IMR-90 (cell line): ENCODE results near the gene MPRIP. TPM values are rescaled to one million over a fixed set of nuclear protein-coding genes. Genes with fewer than 3 reads are reported as not detected.

Source experiments
- ATAC-seq: fragments of 200-7000 bp; cut with Tn5 transposase; 2 replicates; pipeline ENCODE4 v1.9.1; 2020; ENCODE audit warnings: low read depth, mild to moderate bottlenecking, moderate library complexity
- BruUV-seq: library from RNA; stranded (reverse); fragments of 400-500 nt; replicated peaks from 2 replicates; lab custom pipeline; 2021; lab: Mats Ljungman, UMichigan
- CTCF ChIA-PET: fragments of 300-600 bp; formaldehyde crosslinking; extraction: SDS; loops from one replicate; lab custom pipeline; 2021; ENCODE audit warnings: antibody characterized with exemption; lab: Yijun Ruan, JAX
- POLR2A ChIA-PET: fragments of 300-600 bp; sonication (Branson Sonifier 250); formaldehyde crosslinking; loops from one replicate; lab custom pipeline; 2022; ENCODE audit warnings: antibody characterized with exemption; ENCODE audit not compliant: unreplicated experiment; lab: Charles Lee
- DNase-seq: peaks from one replicate; pipeline ENCODE4 v3.0.0; 2013
- H2AFZ ChIP-seq: replicated peaks from 2 replicates; pipeline ENCODE3; 2013; ENCODE audit warnings: low read length, mild to moderate bottlenecking; ENCODE audit not compliant: poor library complexity
- H2AK5ac ChIP-seq: 2 replicates; pipeline ENCODE4 v1.6.1; 2013; ENCODE audit warnings: low read depth, low read length, inconsistent platforms
- H2AK9ac ChIP-seq: replicated peaks from 2 replicates; pipeline ENCODE3; 2013; ENCODE audit warnings: mild to moderate bottlenecking, low read depth, low read length, moderate library complexity; ENCODE audit not compliant: poor library complexity
- H2BK120ac ChIP-seq: 2 replicates; pipeline ENCODE4 v1.6.1; 2013; ENCODE audit warnings: low read depth, low read length, inconsistent platforms
- H2BK15ac ChIP-seq: 3 replicates; pipeline ENCODE4 v1.6.1; 2013; ENCODE audit warnings: low read depth, low read length, inconsistent platforms
- H2BK20ac ChIP-seq: 2 replicates; pipeline ENCODE4 v1.6.1; 2013; ENCODE audit warnings: low read depth, mild to moderate bottlenecking, inconsistent platforms, low read length, moderate library complexity
- H2BK5ac ChIP-seq: 2 replicates; pipeline ENCODE4 v1.6.1; 2013; ENCODE audit warnings: mild to moderate bottlenecking, low read depth, low read length, inconsistent platforms; ENCODE audit not compliant: poor library complexity, severe bottlenecking
- H3K14ac ChIP-seq: replicated peaks from 2 replicates; pipeline ENCODE4 v1.6.1; 2013; ENCODE audit warnings: low read depth, low read length, inconsistent platforms
- H3K18ac ChIP-seq: 2 replicates; pipeline ENCODE4 v1.6.1; 2013; ENCODE audit warnings: low read depth, low read length, control low read depth
- H3K23ac ChIP-seq: 2 replicates; pipeline ENCODE4 v1.6.1; 2013; ENCODE audit warnings: low read depth, low read length, inconsistent platforms
- H3K27ac ChIP-seq: 2 replicates; pipeline ENCODE4 v1.5.1; 2013; ENCODE audit warnings: mild to moderate bottlenecking, control low read depth, low read length; ENCODE audit not compliant: insufficient read depth
- H3K27me3 ChIP-seq: 2 replicates; pipeline ENCODE4 v1.6.1; 2013; ENCODE audit warnings: low read length; ENCODE audit not compliant: control insufficient read depth, insufficient read depth
- H3K36me3 ChIP-seq: 2 replicates; pipeline ENCODE4 v1.6.1; 2013; ENCODE audit warnings: low read length, mixed read lengths; ENCODE audit not compliant: control insufficient read depth, insufficient read depth
- H3K4ac ChIP-seq: 2 replicates; pipeline ENCODE4 v1.6.1; 2013; ENCODE audit warnings: low read depth, low read length, inconsistent platforms
- H3K4me1 ChIP-seq: 2 replicates; pipeline ENCODE4 v1.6.1; 2013; ENCODE audit warnings: low read length, mixed read lengths; ENCODE audit not compliant: control insufficient read depth, insufficient read depth
- H3K4me2 ChIP-seq: 2 replicates; pipeline ENCODE4 v1.6.1; 2013; ENCODE audit warnings: low read depth, mild to moderate bottlenecking, control low read depth, low read length, moderate library complexity
- H3K4me3 ChIP-seq: 2 replicates; pipeline ENCODE4 v1.5.1; 2013; ENCODE audit warnings: low read depth, mild to moderate bottlenecking, control low read depth, low read length, moderate library complexity; ENCODE audit not compliant: insufficient read depth
- H3K56ac ChIP-seq: 2 replicates; pipeline ENCODE4 v1.6.1; 2013; ENCODE audit warnings: low read length, inconsistent platforms; ENCODE audit not compliant: insufficient read depth; ENCODE audit errors: extremely low read depth
- H3K79me1 ChIP-seq, 2 experiments: 2 replicates each; pipeline ENCODE4 v1.6.1; 2013; ENCODE audit warnings: low read length in 2 of 2, inconsistent platforms in 1 of 2, low read depth in 1 of 2
- H3K9ac ChIP-seq: 2 replicates; pipeline ENCODE4 v1.6.1; 2013; ENCODE audit warnings: low read depth, low read length, control low read depth
- H3K9me1 ChIP-seq: 2 replicates; pipeline ENCODE4 v1.6.1; 2013; ENCODE audit warnings: low read length, inconsistent platforms; ENCODE audit not compliant: insufficient read depth
- H3K9me3 ChIP-seq: 2 replicates; pipeline ENCODE4 v1.6.1; 2013; ENCODE audit warnings: low read length; ENCODE audit not compliant: control insufficient read depth, insufficient read depth
- H4K20me1 ChIP-seq: 2 replicates; pipeline ENCODE4 v1.6.1; 2013; ENCODE audit warnings: low read length, inconsistent platforms; ENCODE audit not compliant: insufficient read depth
- H4K5ac ChIP-seq: 2 replicates; pipeline ENCODE4 v1.6.1; 2013; ENCODE audit warnings: mild to moderate bottlenecking, low read depth, low read length, control low read depth
- H4K8ac ChIP-seq, 2 experiments: 2 replicates each; pipeline ENCODE4 v1.6.1; 2013; ENCODE audit warnings: low read depth in 2 of 2, low read length in 2 of 2, control low read depth in 1 of 2, inconsistent platforms in 1 of 2
- H4K91ac ChIP-seq: 2 replicates; pipeline ENCODE4 v1.6.1; 2013; ENCODE audit warnings: low read depth, low read length, inconsistent platforms; ENCODE audit not compliant: insufficient read depth
- BHLHE40 ChIP-seq: fragments of 150-350 bp; IDR thresholded peaks from 2 replicates; pipeline ENCODE4 v1.6.1; 2016; ENCODE audit warnings: mild to moderate bottlenecking, low read depth, low read length
- CEBPB ChIP-seq: IDR thresholded peaks from 2 replicates; pipeline ENCODE4 v1.6.1; 2012; ENCODE audit warnings: low read depth, low read length, improper control_type of control experiment
- CHD1 ChIP-seq: IDR thresholded peaks from 2 replicates; pipeline ENCODE4 v1.6.1; 2012; ENCODE audit warnings: low read depth, low read length, improper control_type of control experiment
- CTCF ChIP-seq: conservative IDR thresholded peaks from 2 replicates; pipeline ENCODE4 v1.5.1; 2012; ENCODE audit warnings: mild to moderate bottlenecking, low read depth, low read length, improper control_type of control experiment
- ELK1 ChIP-seq: fragments of 150-350 bp; IDR thresholded peaks from 2 replicates; pipeline ENCODE4 v1.6.1; 2016; ENCODE audit warnings: low read depth, mild to moderate bottlenecking, low read length, moderate library complexity, borderline replicate concordance
- FOS ChIP-seq: fragments of 150-350 bp; IDR thresholded peaks from 2 replicates; pipeline ENCODE4 v1.6.1; 2016; ENCODE audit warnings: low read depth, low read length
- MAZ ChIP-seq: IDR thresholded peaks from 2 replicates; pipeline ENCODE4 v1.6.1; 2012; ENCODE audit warnings: low read depth, mild to moderate bottlenecking, low read length, improper control_type of control experiment, moderate library complexity, borderline replicate concordance
- MXI1 ChIP-seq: IDR thresholded peaks from 2 replicates; pipeline ENCODE4 v1.6.1; 2012; ENCODE audit warnings: low read depth, mild to moderate bottlenecking, low read length, moderate library complexity, borderline replicate concordance
- NFE2L2 ChIP-seq: fragments of 150-350 bp; IDR thresholded peaks from 2 replicates; pipeline ENCODE4 v1.6.1; 2016; ENCODE audit warnings: low read depth, mild to moderate bottlenecking, low read length
- POLR2A ChIP-seq: IDR thresholded peaks from 2 replicates; pipeline ENCODE4 v1.6.1; 2012; ENCODE audit warnings: mild to moderate bottlenecking, low read depth, low read length
- RCOR1 ChIP-seq: IDR thresholded peaks from 2 replicates; pipeline ENCODE4 v1.6.1; 2012; ENCODE audit warnings: mild to moderate bottlenecking, low read length, improper control_type of control experiment; ENCODE audit not compliant: insufficient replicate concordance
- RFX5 ChIP-seq: IDR thresholded peaks from 2 replicates; pipeline ENCODE4 v1.8.0; 2012; ENCODE audit warnings: low read depth, mild to moderate bottlenecking, low read length, moderate library complexity
- SMC3 ChIP-seq: fragments of 150-350 bp; IDR thresholded peaks from 2 replicates; pipeline ENCODE4 v1.6.1; 2016; ENCODE audit warnings: low read depth, mild to moderate bottlenecking, antibody characterized with exemption, low read length, moderate library complexity
- USF2 ChIP-seq: fragments of 150-350 bp; IDR thresholded peaks from 2 replicates; pipeline ENCODE4 v1.6.1; 2017; ENCODE audit warnings: mild to moderate bottlenecking, antibody characterized with exemption, low read length, low read depth
- whole genome bisulfite sequencing, 2 experiments: methylation state at CpG; one replicate each; pipeline versions ENCODE4 v1.1.5 to v1.1.7; 2013; ENCODE audit warnings: missing lambda C conversion rate in 2 of 2; ENCODE audit not compliant: insufficient read length in 1 of 2; ENCODE audit errors: extremely low coverage in 2 of 2; 5-methylcytosine and 5-hydroxymethylcytosine counted together
- dilution Hi-C: fragments of 300-500 bp; cut with HindIII; formaldehyde crosslinking; loops from one replicate; pipeline ENCODE4 v1.14.3; 2018; ENCODE audit warnings: low sequenced_read_pairs; ENCODE audit not compliant: unreplicated experiment
- in situ Hi-C: fragments of 300-500 bp; cut with MboI; formaldehyde crosslinking; loops from 3 replicates; pipeline ENCODE4 v1.14.3; 2019; ENCODE audit warnings: low sequenced_read_pairs, inconsistent platforms, mixed read lengths
- intact Hi-C: fragments of 100-400 bp; cut with micrococcal nuclease; formaldehyde crosslinking; loops from 2 replicates; pipeline ENCODE4 v1.10.0; 2022
- polyA plus RNA-seq, 3 experiments: library from polyadenylated mRNA; depleted of rRNA; stranded (reverse); fragments of >200 nt; gene quantifications; 2 replicates each; pipeline ENCODE4 v1.2.3, GENCODE V29; 2012; ENCODE audit warnings: low replicate concordance in 1 of 3
- total RNA-seq: library from RNA; depleted of rRNA; stranded (reverse); fragments of >200 nt; gene quantifications from 2 replicates; pipeline ENCODE4 v1.2.3, GENCODE V29; 2012

MPRIP gene
- total and polyA plus RNA-seq, 2 of the 4 experiments (the other 2 are of a cell fraction): 111 to 149 TPM

- Histone ChIP-seq H2BK15ac (peak overlapping the region; percentile 12; the same call in 1 of the 3 replicates), H3K56ac (peak overlapping the region; percentile 73), H2AFZ (peak overlapping the region; percentile 77), H3K9me3 (no peaks in the 10 kb centered on the region), H3K4me2 (peak overlapping the region; percentile 81), H4K5ac (peak overlapping the region; percentile 4; the same call in 1 of the 2 replicates), H3K27ac (peak overlapping the region; percentile 84), H4K8ac (peak overlapping the region in 1 of 2 experiments; percentile 46; a peak in 1 of 4 replicates), H2BK120ac (peak overlapping the region; percentile 42), H3K27me3 (no peaks in the 10 kb centered on the region), H2AK5ac (peak overlapping the region; percentile 75), H3K23ac (peak overlapping the region; percentile 99), H3K18ac (peak overlapping the region; percentile 44), H3K36me3 (no peaks in the 10 kb centered on the region), H4K20me1 (peaks cover 57% of the 10 kb centered on the region), H3K9ac (peak overlapping the region; percentile 86), H2BK20ac (peak overlapping the region; percentile 51; the same call in 1 of the 2 replicates), H3K14ac (peak overlapping the region; percentile 92), H3K4me1 (peaks cover 16% of the 10 kb centered on the region), H2BK5ac (peak overlapping the region; percentile 64), H2AK9ac (peak overlapping the region; percentile 88), H3K4me3 (peak overlapping the region; percentile 85), H3K4ac (peak overlapping the region; percentile 89), H4K91ac (peak overlapping the region; percentile 52), H3K9me1 (peaks cover 23% of the 10 kb centered on the region), H3K79me1 (peaks cover 4 to 57% of the 10 kb centered on the region in 2 experiments; a peak in 3 of 4 replicates)
- dilution Hi-C loops: no loop called here
- peak; percentile 13 for DNase-seq
- 0% methylated on average over 3 of the region's 19 CpGs; no CpG with 5 or more reads in 1 of the 2 experiments for WGBS, 2 experiments
- in situ Hi-C loops: no loop called here
- intact Hi-C loops: loop anchor here (2.0 to 5.0 kb wide), 2 partner anchors 53 to 109 kb away; no protein-coding TSS in a partner anchor
- ATAC-seq: no peak
- ChIA-PET CTCF (no interaction called here), POLR2A (no interaction called here)
- no TSS peak for BruUV-seq
- no peak for TF ChIP-seq CHD1
- TF ChIP-seq CEBPB: no peak
- TF ChIP-seq RCOR1: no peak
- TF ChIP-seq MAZ: no peak
- no peak for TF ChIP-seq NFE2L2
- no peak for TF ChIP-seq POLR2A
- TF ChIP-seq SMC3: no peak
- no peak for TF ChIP-seq FOS
- TF ChIP-seq RFX5: no peak
- TF ChIP-seq MXI1: no peak
- no peak for TF ChIP-seq CTCF
- TF ChIP-seq USF2: no peak
- TF ChIP-seq ELK1: no peak
- TF ChIP-seq BHLHE40: no peak
Observed at GRCh38 chr17:17043461-17044271, 1.4 kb downstream of the MPRIP start.
